Measurements from ENCODE around the gene CEP55.

DNA sequence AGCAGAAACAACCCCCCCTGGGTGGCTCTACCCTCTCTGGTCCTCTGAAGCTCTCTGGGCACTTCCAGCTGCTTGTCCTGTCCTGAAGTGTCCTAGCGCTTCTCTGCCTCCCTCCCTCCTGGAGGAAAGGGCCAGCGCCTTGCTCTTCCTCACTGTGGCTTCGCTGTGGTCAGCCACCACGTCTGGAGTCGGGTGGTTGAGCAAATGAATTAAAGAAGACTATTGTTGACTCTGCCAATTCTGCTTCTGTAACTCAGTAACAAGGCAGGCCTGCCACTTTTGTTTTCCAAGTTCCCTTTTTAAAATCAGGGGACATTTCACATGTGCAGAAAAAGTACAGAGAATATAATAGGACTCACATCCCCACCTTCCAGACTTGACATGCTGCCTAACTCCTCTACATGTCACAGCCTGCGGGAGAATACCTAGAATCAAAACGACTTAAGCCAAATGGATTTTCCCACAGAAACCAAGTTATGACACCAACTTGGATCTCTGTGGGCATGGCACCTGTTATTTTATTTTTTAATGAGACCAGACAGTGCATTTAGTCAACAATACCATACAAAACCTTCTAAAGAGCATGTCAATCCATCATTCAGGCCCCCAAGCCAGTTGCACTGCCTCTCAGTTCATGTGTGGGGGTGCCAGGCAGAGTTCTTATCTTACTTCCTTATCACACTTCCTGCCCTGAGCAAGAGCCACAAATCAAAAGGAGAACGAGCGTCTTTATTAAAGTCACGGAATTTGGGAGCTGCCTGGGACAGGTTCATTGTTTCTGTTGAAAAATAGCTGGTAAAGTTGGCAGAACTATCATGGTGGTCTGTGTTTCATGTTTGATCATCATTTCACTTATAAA, 76.9 kb downstream of the CEP55 start:
- TF ChIP-seq, protein P1, sequence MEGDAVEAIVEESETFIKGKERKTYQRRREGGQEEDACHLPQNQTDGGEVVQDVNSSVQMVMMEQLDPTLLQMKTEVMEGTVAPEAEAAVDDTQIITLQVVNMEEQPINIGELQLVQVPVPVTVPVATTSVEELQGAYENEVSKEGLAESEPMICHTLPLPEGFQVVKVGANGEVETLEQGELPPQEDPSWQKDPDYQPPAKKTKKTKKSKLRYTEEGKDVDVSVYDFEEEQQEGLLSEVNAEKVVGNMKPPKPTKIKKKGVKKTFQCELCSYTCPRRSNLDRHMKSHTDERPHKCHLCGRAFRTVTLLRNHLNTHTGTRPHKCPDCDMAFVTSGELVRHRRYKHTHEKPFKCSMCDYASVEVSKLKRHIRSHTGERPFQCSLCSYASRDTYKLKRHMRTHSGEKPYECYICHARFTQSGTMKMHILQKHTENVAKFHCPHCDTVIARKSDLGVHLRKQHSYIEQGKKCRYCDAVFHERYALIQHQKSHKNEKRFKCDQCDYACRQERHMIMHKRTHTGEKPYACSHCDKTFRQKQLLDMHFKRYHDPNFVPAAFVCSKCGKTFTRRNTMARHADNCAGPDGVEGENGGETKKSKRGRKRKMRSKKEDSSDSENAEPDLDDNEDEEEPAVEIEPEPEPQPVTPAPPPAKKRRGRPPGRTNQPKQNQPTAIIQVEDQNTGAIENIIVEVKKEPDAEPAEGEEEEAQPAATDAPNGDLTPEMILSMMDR (optimal IDR thresholded peaks at IDR 0.05 in 1 of 3, IDR thresholded peaks at IDR 0.05 in 1 of 3, conservative IDR thresholded peaks at IDR 0.05 in 1 of 3; ENCODE audit: extremely low read depth in 1 of 3, insufficient read depth in 2 of 3, low read length in 3 of 3) = no peak
- TF ChIP-seq EZH2 (IDR thresholded peaks at IDR 0.05; ENCODE audit: low read length) = no peak

All from keratinocyte (primary cell).